ENCODE measurements around the gene NCAM1. TPM values are rescaled to one million over a fixed set of nuclear protein-coding genes. Genes with fewer than 3 reads are reported as not detected.

The NCAM1 gene
- total RNA-seq, 1 experiment from 2014 or later: 0.22 TPM

- TF ChIP-seq ZFX (IDR thresholded peaks at IDR 0.05) (no peak), JUND (IDR thresholded peaks at IDR 0.05) (no peak)
- intact Hi-C loops (cut with micrococcal nuclease): no loop called here
- ATAC-seq (no peak), DNase-seq (ENCODE audit: low read depth, low spot score) (no peak)
- Histone ChIP-seq H3K79me2 (ENCODE audit: insufficient read depth, low read length) (no peaks in the 10 kb centered on the region), H3K4me3 (replicated peaks in 1 of 2; ENCODE audit: low read depth in 1 of 2, low read length in 2 of 2) (no peak overlapping the region), H3K9me2 (ENCODE audit: insufficient read depth) (no peaks in the 10 kb centered on the region), H3K27ac (ENCODE audit: low read depth, low read length) (no peak overlapping the region), H4K20me1 (ENCODE audit: insufficient read depth) (no peaks in the 10 kb centered on the region), H3K4me2 (ENCODE audit: low read length) (no peak overlapping the region), H3K36me3 (ENCODE audit: control insufficient read depth in 1 of 2, insufficient read depth in 2 of 2, low read length in 2 of 2) (no peaks in the 10 kb centered on the region), H3K27me3 (ENCODE audit: insufficient read depth, low read length) (peaks cover 29% of the 10 kb centered on the region), H3K9me3 (ENCODE audit: control insufficient read depth in 1 of 2, insufficient read depth in 1 of 2, low read depth in 1 of 2, low read length in 2 of 2) (no peaks in the 10 kb centered on the region), H3K9ac (ENCODE audit: low read length) (no peak overlapping the region), H3K4me1 (ENCODE audit: control insufficient read depth in 1 of 2, insufficient read depth in 2 of 2, low read length in 2 of 2) (no peaks in the 10 kb centered on the region), H2AFZ (ENCODE audit: low read depth, low read length, poor library complexity, severe bottlenecking) (no peak overlapping the region)
- CTCF ChIA-PET: no interaction called here
- POLR2A ChIA-PET: no interaction called here
- no TSS peak for BruUV-seq (replicated peaks)
- RAD21 ChIA-PET (ENCODE audit: low non-redundant PET in 1 of 2, low total read pairs in 2 of 2, uncharacterized antibody in 2 of 2, unreplicated experiment in 2 of 2): no interaction called here
Observed at GRCh38 chr11:112977755-112978154, 16.5 kb downstream of the NCAM1 start.

- ATAC-seq: no peak
Observed at GRCh38 chr11:112983887-112984286, 22.7 kb downstream of the NCAM1 start.

More at GRCh38 chr11:112983887-112984286, 22.7 kb downstream of the NCAM1 start:
- DNase-seq (ENCODE audit: low read depth, low spot score): no peak
- no peaks in the 10 kb centered on the region for H3K9me3 ChIP-seq (ENCODE audit: control insufficient read depth in 1 of 2, insufficient read depth in 1 of 2, low read depth in 1 of 2, low read length in 2 of 2)
- no peaks in the 10 kb centered on the region for H3K4me1 ChIP-seq (ENCODE audit: control insufficient read depth in 1 of 2, insufficient read depth in 2 of 2, low read length in 2 of 2)
- TF ChIP-seq CTCF (IDR thresholded peaks at IDR 0.05 in 2 of 3, conservative IDR thresholded peaks at IDR 0.05 in 1 of 3; ENCODE audit: borderline replicate concordance in 1 of 3, insufficient read depth in 1 of 3, low read depth in 2 of 3, low read length in 2 of 3) (no peak), RAD21 (IDR thresholded peaks at IDR 0.05; ENCODE audit: low read depth) (no peak), POLR2A (IDR thresholded peaks at IDR 0.05; ENCODE audit: borderline replicate concordance, extremely low read depth, insufficient read depth, insufficient read length) (no peak), YY1 (IDR thresholded peaks at IDR 0.05; ENCODE audit: extremely low read depth, insufficient replicate concordance, low read depth, low read length) (no peak), POLR2AphosphoS5 (IDR thresholded peaks at IDR 0.05; ENCODE audit: low read depth, low read length) (no peak), CBX3 (IDR thresholded peaks at IDR 0.05; ENCODE audit: low read depth) (no peak), ZFX (IDR thresholded peaks at IDR 0.05) (no peak), SP1 (IDR thresholded peaks at IDR 0.05; ENCODE audit: low read depth) (no peak), REST (IDR thresholded peaks at IDR 0.05; ENCODE audit: low read depth) (no peak), SIN3A (IDR thresholded peaks at IDR 0.05; ENCODE audit: low read depth) (no peak), TCF7L2 (IDR thresholded peaks at IDR 0.05; ENCODE audit: borderline replicate concordance, extremely low read depth, insufficient read depth, insufficient read length) (no peak), SRF (IDR thresholded peaks at IDR 0.05; ENCODE audit: low read depth) (no peak), EZH2phosphoT487 (IDR thresholded peaks at IDR 0.05; ENCODE audit: borderline replicate concordance) (no peak)
- no peaks in the 10 kb centered on the region for H4K20me1 ChIP-seq (ENCODE audit: insufficient read depth)
- no peak overlapping the region for H3K9ac ChIP-seq (ENCODE audit: low read length)
- no peak overlapping the region for H2AFZ ChIP-seq (ENCODE audit: low read depth, low read length, poor library complexity, severe bottlenecking)
- H3K27me3 ChIP-seq (ENCODE audit: insufficient read depth, low read length): no peaks in the 10 kb centered on the region
- H3K4me2 ChIP-seq (ENCODE audit: low read length): no peak overlapping the region
- no peak overlapping the region for H3K4me3 ChIP-seq (replicated peaks in 1 of 2; ENCODE audit: low read depth in 1 of 2, low read length in 2 of 2)
- ChIA-PET POLR2A (no interaction called here), RAD21 (ENCODE audit: low non-redundant PET in 1 of 2, low total read pairs in 2 of 2, uncharacterized antibody in 2 of 2, unreplicated experiment in 2 of 2) (no interaction called here), CTCF (no interaction called here)
- intact Hi-C loops (cut with micrococcal nuclease): no loop called here
- H3K36me3 ChIP-seq (ENCODE audit: control insufficient read depth in 1 of 2, insufficient read depth in 2 of 2, low read length in 2 of 2): no peaks in the 10 kb centered on the region
- no TSS peak for BruUV-seq (replicated peaks)
- no peaks in the 10 kb centered on the region for H3K79me2 ChIP-seq (ENCODE audit: insufficient read depth, low read length)
- H3K27ac ChIP-seq (ENCODE audit: low read depth, low read length): no peak overlapping the region
- H3K9me2 ChIP-seq (ENCODE audit: insufficient read depth): no peaks in the 10 kb centered on the region
